ENCODE measurements around the gene LDHD. TPM values are rescaled to one million over a fixed set of nuclear protein-coding genes. Genes with fewer than 3 reads are reported as not detected.
"Not testable (repeated sequence)": the region's sequence is repeated elsewhere in the genome, so short reads cannot be mapped to it uniquely, and the experiment has no call there.

Gene LDHD
- total and polyA plus RNA-seq, 2 of the 13 experiments (the other 11 are each of a cell fraction or from before 2014, with no cell fraction given), result 9.1 to 9.8 TPM

DNA sequence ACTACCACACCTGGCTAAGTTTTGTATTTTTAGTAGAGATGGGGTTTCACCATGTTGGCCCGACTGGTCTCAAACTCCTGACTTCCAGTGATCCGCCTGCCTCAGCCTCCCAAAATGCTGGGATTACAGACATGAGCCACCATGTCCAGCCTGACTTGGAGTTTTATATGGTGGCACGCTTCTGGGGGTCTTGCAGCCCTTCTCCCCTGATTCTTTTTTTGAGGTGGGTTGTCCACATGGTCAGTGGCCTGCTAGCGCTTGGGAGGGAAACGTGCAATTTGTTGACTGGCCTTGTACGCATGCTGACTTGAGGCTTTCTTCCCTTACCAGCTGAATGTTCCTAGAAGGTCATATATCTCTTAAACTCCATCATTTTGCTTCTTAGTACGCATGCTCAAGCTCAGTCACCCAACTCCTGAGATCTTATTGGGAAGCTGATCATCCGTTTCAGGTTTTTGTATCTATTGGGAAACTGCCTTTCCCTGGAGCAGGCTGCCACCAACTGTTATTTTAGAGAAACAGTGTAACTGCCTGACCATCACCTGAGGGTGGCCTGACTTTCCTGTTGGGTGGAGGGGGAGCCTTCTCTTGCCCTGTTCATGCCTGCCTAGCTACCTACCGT is 13.7 kb upstream of the LDHD start (continued):
- TF ChIP-seq MEIS2 (CRISPR knock-in tag; IDR thresholded peaks at IDR 0.05), result 0 out of 2 replicates have a peak, but pooled peaks have one; percentile 34
- 0 out of 2 replicates have a peak, but pooled peaks have one; percentile 39 for TF ChIP-seq ZNF563 (CRISPR knock-in tag; IDR thresholded peaks at IDR 0.05)
- no peak for TF ChIP-seq NR2F6 (IDR thresholded peaks at IDR 0.05)
- TF ChIP-seq NR2F6 (CRISPR knock-in tag; IDR thresholded peaks at IDR 0.05), result peak; percentile 14; the same call in 1 of the 2 replicates
- TF ChIP-seq FOXA3 (CRISPR knock-in tag; IDR thresholded peaks at IDR 0.05), result 0 out of 2 replicates have a peak, but pooled peaks have one; percentile 11
- TF ChIP-seq AKAP8 (CRISPR knock-in tag; IDR thresholded peaks at IDR 0.05), result peak; percentile 39; the same call in 1 of the 2 replicates
- 0 out of 2 replicates have a peak, but pooled peaks have one; percentile 15 for TF ChIP-seq FOXJ3 (CRISPR knock-in tag; IDR thresholded peaks at IDR 0.05; ENCODE audit: borderline replicate concordance)
- peak; percentile 1; the same call in 1 of the 2 replicates for TF ChIP-seq ZNF292 (CRISPR knock-in tag; IDR thresholded peaks at IDR 0.05; ENCODE audit: borderline replicate concordance, low read depth)
- peak; percentile 17; the same call in 1 of the 2 replicates for TF ChIP-seq ZNF317 (CRISPR knock-in tag; IDR thresholded peaks at IDR 0.05)

- H4K20me1 ChIP-seq (ENCODE audit: insufficient read depth, low read length); H3K79me2 ChIP-seq (ENCODE audit: insufficient read depth, low read length); H3K27me3 ChIP-seq (ENCODE audit: control insufficient read depth in 1 of 2, insufficient read depth in 2 of 2, low read length in 2 of 2); H2AFZ ChIP-seq (ENCODE audit: low read length); in situ Hi-C loops (cut with HindIII; ENCODE audit: extremely low pct_ligation_motif_present, low pct_unique_long_range_greater_than_20kb); CTCF ChIA-PET (ENCODE audit: low intra/inter-chr PET ratio, low total read pairs); BruUV-seq (replicated peaks); H3K9me3 ChIP-seq (ENCODE audit: low read length): not testable (repeated sequence)
- Histone ChIP-seq H3K4me1 (ENCODE audit: insufficient read depth, low read length) (peaks cover 46% of the 10 kb centered on the region), H3K4me2 (ENCODE audit: low read depth, low read length) (peak overlapping the region; percentile 41), H3K4me3 (replicated peaks in 1 of 3; ENCODE audit: insufficient read depth in 1 of 3, low read depth in 2 of 3, low read length in 3 of 3) (peak overlapping the region in 1 of 3 experiments; percentile 23; a peak in 1 of 6 replicates), H3K9ac (ENCODE audit: insufficient read depth, low read depth, low read length) (peak overlapping the region; percentile 44), H3K27ac (ENCODE audit: extremely low read length, insufficient read depth, low read length) (peak overlapping the region; percentile 76), H3K36me3 (replicated peaks in 1 of 2; ENCODE audit: control insufficient read depth in 1 of 2, insufficient read depth in 2 of 2, low read length in 2 of 2) (peaks cover 4 to 15% of the 10 kb centered on the region in 2 experiments; a peak in 3 of 5 replicates)
- POLR2A ChIA-PET, result interaction anchor here (0.6 to 2.0 kb wide), 5 partner anchors 10 to 281 kb away, joined by 3 to 9 read pairs (median 6); partner anchors contain the start of gene LDHD
- WGBS (ENCODE audit: low lambda C conversion rate), result 6% methylated on average over 5 of the region's 5 CpGs
- DNase-seq (ENCODE audit: low spot score) (peak; percentile 91), ATAC-seq (peak; percentile 84), FAIRE-seq (peak; percentile 78)
- intact Hi-C loops (cut with micrococcal nuclease; ENCODE audit: unreplicated experiment), result loop anchor here (2.0 kb wide), 1 partner anchor 19 kb away; the partner anchor contains the start of gene ZFP1
- TF ChIP-seq HOXA5 (CRISPR knock-in tag; IDR thresholded peaks at IDR 0.05) (peak; percentile 81), EP300 (IDR thresholded peaks at IDR 0.05; ENCODE audit: low read depth in 2 of 2, low read length in 2 of 2) (peak in 1 of 2 experiments; percentile 62; a peak in 2 of 4 replicates), EP300 (CRISPR knock-in tag; IDR thresholded peaks at IDR 0.05; ENCODE audit: borderline replicate concordance) (0 out of 2 replicates have a peak, but pooled peaks have one; percentile 27), FOSL2 (CRISPR knock-in tag; IDR thresholded peaks at IDR 0.05) (peak; percentile 12)
- TF ChIP-seq, protein P1, sequence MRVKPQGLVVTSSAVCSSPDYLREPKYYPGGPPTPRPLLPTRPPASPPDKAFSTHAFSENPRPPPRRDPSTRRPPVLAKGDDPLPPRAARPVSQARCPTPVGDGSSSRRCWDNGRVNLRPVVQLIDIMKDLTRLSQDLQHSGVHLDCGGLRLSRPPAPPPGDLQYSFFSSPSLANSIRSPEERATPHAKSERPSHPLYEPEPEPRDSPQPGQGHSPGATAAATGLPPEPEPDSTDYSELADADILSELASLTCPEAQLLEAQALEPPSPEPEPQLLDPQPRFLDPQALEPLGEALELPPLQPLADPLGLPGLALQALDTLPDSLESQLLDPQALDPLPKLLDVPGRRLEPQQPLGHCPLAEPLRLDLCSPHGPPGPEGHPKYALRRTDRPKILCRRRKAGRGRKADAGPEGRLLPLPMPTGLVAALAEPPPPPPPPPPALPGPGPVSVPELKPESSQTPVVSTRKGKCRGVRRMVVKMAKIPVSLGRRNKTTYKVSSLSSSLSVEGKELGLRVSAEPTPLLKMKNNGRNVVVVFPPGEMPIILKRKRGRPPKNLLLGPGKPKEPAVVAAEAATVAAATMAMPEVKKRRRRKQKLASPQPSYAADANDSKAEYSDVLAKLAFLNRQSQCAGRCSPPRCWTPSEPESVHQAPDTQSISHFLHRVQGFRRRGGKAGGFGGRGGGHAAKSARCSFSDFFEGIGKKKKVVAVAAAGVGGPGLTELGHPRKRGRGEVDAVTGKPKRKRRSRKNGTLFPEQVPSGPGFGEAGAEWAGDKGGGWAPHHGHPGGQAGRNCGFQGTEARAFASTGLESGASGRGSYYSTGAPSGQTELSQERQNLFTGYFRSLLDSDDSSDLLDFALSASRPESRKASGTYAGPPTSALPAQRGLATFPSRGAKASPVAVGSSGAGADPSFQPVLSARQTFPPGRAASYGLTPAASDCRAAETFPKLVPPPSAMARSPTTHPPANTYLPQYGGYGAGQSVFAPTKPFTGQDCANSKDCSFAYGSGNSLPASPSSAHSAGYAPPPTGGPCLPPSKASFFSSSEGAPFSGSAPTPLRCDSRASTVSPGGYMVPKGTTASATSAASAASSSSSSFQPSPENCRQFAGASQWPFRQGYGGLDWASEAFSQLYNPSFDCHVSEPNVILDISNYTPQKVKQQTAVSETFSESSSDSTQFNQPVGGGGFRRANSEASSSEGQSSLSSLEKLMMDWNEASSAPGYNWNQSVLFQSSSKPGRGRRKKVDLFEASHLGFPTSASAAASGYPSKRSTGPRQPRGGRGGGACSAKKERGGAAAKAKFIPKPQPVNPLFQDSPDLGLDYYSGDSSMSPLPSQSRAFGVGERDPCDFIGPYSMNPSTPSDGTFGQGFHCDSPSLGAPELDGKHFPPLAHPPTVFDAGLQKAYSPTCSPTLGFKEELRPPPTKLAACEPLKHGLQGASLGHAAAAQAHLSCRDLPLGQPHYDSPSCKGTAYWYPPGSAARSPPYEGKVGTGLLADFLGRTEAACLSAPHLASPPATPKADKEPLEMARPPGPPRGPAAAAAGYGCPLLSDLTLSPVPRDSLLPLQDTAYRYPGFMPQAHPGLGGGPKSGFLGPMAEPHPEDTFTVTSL (CRISPR knock-in tag; IDR thresholded peaks at IDR 0.05; ENCODE audit: borderline replicate concordance), result peak; percentile 73; the same call in 1 of the 2 replicates
- TF ChIP-seq, protein P2, sequence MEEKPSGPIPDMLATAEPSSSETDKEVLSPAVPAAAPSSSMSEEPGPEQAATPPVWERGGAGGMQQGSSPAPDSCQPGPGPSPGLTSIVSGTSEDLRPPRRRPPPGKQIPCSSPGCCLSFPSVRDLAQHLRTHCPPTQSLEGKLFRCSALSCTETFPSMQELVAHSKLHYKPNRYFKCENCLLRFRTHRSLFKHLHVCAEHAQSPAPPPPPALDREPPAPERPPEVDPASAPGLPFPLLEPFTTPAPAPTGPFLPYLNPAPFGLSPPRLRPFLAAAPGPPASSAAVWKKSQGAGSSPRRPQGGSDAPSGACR (CRISPR knock-in tag; IDR thresholded peaks at IDR 0.05), result 0 out of 2 replicates have a peak, but pooled peaks have one; percentile 1
Observed at GRCh38 chr16:75129421-75130149, 13.0 kb upstream of the LDHD start.
